Activated gamma-delta T cell treated with Interleukin-2 at 50 U/mL for 16 hours (primary cell): ENCODE data around the gene MUC3A.
"Not testable (repeated sequence)": the region's sequence is repeated elsewhere in the genome, so short reads cannot be mapped to it uniquely, and the experiment has no call there.

Experiments
- DNase-seq: peaks from one replicate; pipeline ENCODE4 v3.0.0-alpha.2; 2020

Gene MUC3A, protein sequence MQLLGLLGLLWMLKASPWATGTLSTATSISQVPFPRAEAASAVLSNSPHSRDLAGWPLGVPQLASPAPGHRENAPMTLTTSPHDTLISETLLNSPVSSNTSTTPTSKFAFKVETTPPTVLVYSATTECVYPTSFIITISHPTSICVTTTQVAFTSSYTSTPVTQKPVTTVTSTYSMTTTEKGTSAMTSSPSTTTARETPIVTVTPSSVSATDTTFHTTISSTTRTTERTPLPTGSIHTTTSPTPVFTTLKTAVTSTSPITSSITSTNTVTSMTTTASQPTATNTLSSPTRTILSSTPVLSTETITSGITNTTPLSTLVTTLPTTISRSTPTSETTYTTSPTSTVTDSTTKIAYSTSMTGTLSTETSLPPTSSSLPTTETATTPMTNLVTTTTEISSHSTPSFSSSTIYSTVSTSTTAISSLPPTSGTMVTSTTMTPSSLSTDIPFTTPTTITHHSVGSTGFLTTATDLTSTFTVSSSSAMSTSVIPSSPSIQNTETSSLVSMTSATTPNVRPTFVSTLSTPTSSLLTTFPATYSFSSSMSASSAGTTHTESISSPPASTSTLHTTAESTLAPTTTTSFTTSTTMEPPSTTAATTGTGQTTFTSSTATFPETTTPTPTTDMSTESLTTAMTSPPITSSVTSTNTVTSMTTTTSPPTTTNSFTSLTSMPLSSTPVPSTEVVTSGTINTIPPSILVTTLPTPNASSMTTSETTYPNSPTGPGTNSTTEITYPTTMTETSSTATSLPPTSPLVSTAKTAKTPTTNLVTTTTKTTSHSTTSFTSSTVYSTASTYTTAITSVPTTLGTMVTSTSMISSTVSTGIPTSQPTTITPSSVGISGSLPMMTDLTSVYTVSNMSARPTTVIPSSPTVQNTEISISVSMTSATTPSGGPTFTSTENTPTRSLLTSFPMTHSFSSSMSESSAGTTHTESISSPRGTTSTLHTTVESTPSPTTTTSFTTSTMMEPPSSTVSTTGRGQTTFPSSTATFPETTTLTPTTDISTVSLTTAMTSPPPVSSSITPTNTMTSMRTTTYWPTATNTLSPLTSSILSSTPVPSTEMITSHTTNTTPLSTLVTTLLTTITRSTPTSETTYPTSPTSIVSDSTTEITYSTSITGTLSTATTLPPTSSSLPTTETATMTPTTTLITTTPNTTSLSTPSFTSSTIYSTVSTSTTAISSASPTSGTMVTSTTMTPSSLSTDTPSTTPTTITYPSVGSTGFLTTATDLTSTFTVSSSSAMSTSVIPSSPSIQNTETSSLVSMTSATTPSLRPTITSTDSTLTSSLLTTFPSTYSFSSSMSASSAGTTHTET (N-terminal part only)

DNA sequence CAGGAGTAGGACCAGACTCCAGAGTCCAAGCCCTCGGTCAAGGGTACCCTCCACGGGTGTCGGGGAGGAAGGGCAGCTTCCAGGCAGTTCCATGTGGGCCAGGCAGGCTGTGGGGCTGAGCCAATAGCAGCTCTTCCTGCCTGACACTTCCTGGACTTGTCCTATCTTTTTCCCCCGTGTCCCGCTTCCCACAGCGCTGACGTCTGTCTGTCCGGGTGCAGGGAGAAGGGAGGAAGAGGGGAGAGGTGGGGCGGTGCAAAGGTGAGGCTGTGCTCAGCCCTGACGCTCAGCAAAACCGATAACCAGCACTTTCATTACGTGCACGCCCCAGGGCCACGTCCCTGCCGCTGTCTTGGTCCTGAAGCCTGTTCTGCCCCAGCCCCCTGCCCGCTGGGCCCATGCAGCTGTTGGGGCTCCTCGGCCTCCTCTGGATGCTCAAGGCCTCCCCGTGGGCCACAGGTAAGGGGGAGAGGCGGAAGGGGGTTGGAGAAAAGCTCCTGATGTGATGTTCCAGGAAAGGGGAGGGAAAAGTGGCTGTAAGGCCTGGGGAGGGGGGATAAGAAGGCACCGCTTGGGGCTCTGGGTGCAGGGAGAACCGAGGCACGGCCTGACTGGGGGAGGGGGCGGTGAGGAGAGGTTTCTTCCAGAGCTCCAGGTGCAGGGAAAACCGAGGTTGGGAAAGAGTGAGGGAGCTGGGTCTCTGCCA lies at the start of gene MUC3A:
Gene MUC3A (plus strand): TSS at position 308 of the 706 bp plus-strand sequence. CDS start 91 bp downstream, at position 399.
- no peak for DNase-seq

DNA sequence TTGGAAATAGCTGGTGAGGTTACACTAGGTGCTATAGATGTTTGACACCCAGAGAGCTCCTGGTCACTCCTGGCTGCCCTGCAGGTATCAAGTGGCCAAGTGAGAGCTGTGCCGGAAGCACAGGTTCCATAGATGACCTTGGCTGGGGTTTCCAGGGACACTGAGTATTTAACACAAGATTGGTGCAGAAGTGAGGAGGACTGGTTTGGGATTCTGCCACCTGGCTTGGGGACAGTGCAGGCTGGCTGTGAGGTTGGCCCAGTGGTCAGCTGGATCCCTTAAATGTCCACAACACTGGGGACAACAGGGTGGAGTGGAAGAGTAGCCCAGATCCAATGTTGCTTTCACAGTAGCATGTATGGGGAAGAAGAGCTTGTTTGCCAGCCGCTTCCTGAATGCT lies 48.4 kb upstream of the MUC3A start:
- DNase-seq, result no peak

DNA sequence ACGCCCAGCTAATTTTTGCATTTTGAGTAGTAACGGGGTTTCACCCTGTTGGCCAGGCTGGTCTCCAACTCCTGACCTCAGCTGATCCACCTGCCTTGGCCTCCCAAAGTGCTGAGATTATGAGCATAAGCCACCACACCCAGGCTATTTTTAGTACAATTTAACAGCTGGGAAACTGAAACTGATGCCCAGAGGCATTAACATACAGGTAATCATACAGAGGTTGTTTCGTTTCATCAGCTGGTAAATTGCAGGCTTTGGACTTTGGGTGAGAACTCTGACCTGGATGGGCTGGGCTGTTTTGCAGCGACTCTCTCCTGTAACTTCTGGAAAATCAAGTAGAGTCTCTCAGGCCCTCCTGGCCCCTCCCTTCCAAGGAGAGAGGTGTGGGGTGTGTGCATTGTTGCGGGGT lies 47.4 kb upstream of the MUC3A start:
- DNase-seq, result no peak

DNA sequence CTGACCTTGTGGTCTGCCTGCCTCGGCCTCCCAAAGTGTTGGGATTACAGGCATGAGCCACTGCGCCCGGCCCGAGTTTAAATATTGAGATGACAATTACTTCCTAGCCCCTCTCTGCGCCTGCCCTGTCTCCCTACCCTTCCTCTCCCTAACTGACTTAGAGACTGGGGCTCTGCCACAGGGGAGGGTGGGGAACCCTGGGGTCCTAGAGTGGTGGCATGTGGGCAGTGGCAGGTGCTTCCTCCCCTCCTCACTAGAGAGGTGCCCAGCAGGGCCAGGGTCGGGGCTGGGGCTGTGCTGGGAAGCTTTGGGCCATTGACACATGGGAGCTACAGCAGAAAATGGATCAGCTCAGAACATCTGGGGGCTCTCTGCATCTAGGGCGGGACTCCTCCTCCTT lies 46.7 kb upstream of the MUC3A start:
- DNase-seq, result no peak

DNA sequence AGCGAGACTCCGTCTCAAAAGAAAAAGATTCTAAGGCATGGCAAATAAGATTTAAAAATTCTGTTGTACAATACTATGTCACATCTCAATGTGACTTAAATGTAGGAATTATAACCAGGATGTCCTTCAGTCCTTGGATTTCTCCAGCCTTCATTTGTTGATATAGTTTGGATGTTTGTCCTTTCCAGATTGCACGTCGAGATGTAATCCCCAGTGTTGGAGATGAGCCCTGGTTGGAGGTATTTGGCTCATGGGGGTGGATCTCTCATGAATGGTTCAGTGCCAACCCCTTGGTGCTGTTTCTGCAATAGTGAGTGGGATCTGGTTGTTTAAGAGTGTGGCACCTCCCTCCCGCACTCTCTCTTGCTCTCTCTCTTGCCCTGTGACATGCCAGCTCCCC lies 40.8 kb upstream of the MUC3A start:
- DNase-seq, result no peak

DNA sequence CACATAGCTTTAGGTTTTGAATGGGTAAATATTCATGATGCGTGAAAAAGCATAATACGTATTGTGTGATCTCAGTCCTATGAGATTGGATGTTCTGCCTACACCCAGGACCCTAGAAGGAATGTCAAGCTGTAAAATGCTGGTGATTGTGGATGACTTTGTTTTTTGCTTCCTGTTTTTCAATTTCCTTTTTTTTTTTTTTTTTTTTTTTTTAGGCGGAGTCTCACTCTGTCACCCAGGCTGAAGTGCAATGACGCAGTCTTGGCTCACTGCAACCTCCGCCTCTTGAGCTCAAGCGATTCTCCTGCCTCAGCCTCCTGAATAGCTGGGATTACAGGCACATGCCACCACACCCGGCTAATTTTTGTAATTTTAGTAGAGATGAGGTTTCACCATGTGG lies 38.9 kb upstream of the MUC3A start:
- not testable (repeated sequence) for DNase-seq

DNA sequence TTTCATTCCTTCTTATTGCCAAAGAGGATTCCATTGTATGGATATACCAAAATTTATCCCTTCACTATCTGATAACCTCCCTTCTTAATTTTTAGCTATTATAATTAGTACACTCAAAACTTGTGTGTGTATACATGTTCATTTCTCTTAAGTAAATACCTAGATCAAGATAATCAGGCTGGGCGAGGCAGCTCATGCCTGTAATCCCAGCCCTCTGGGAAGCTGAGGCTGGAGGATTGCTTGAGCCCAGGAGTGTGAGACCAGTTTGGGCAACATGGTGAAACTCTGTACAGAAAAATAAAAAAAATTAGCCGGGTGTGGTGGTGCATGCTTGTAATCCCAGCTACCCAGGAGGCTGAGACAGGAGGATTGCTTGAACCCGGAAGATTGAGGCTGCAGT lies 37.9 kb upstream of the MUC3A start:
- no peak for DNase-seq

DNA sequence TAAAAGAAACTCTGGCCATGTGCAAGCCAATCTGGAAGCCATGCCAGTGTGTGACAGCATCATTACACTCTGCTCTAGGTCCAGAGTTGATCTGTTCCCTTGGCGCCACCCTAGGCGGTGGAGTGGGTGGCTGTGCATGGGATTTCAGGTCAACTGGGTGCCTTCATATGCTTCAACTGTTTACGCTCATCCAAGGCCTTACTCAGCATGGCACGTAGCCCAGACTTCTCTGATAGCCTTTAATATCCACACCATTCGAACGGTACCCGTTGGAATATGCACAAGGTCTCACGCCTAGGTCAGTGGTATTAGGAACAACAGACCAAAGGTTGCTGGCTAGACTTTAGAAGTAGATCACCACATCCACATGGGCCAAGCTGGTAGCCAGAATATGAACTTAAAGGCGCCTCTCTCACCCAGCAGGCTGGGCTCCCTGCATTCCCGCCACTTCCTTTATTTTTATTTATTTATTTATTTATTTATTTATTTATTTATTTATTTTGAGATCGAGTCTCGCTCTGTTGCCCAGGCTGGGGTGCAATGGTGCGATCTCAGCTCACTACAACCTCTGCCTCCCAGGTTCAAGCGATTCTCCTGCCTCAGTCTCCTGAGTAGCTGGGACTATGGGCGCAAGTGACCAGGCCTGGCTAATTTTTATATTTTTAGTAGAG lies 35.0 kb upstream of the MUC3A start:
- DNase-seq, result no peak

DNA sequence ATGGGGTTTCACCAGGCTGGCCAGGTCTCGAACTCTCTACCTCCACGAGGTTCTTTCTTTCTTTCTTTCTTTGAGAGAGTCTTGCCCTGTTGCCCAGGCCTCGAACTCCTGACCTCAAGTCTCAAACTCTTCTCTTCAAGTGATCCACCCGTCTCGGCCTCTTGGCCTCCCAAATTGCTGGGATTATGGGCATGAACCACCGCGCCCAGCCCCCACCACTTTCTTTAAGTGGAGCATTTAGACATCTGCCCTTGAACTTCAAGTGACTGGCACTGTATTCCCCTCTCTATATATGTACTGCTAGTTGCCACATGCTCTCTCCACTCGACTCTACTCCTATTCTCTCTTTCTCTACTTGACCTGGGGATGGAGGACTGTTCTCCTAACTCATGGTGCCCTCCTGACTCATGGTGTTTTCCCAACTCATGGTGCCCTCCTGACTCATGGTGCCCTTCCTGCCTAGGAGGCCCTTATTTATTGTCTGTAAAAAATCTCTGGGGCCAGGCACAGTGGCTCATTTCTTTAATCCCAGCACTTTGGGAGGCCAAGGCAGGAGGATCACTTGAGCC lies 34.4 kb upstream of the MUC3A start:
- no peak for DNase-seq

DNA sequence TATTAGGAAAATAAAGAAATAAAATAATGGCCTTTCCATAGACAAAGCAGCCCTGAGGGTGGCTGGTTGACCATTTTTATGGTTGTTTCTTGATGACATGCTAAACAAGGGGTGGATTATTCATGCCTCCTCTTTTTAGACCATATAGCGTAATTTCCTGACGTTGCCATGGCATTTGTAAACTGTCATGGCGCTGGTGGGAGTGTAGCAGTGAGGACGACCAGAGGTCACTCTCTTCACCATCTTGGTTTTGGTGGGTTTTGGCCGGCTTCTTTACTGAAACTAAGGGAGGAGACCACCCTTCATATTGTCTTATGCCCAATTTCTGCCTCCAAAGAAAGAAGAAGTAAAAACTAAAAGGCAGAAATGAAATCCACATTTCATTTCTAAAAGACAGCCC lies 30.0 kb upstream of the MUC3A start:
- not testable (repeated sequence) for DNase-seq

DNA sequence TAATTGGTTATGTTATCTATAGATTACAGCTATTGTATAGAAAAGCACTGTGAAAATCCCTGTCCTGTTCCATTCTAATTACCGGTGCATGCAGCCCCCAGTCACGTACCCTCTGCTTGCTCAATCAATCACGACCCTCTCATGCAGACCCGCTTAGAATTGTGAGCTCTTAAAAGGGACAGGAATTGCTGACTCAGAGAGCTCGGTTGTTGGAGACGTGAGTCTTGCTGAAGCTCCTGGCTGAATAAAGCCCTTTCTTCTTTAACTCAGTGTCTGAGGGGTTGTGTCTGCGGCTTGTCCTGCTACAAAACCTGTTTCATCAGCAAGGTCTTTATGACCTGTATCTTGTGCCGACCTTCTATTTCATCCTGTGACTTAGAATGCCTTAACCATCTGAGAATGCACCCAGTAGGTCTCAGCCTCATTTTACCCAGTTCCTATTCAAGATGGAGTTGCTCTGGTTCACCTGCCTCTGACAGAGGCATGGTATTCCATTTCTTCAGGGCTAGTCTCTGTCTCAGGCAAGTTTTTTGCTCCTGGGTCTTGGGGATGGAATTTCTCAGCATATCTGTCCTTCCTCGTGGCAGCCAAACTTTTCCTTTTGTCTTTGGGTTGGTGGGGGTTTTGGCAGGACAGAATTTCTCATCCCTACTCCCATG lies 29.4 kb upstream of the MUC3A start:
- DNase-seq, result not testable (repeated sequence)

DNA sequence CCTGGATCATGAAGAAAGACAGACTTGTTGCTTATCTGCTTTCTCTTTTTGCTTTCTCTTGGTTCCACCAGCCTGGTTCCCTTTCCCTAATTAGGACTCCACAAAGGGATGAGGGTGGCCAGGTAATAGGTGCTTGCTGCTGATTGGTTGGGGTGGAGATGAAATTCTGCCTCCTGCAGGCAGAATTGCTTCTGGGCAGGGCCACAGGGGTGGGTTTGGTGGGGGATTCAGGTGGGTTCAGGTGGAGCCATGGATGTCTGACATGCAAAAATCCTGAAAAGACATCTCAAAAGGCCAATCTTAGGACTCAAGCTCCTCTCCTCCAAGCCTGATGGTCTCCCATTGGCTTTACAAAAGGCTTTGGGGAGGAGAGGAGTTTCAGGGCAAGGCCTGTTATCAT lies 28.3 kb upstream of the MUC3A start:
- no peak for DNase-seq

DNA sequence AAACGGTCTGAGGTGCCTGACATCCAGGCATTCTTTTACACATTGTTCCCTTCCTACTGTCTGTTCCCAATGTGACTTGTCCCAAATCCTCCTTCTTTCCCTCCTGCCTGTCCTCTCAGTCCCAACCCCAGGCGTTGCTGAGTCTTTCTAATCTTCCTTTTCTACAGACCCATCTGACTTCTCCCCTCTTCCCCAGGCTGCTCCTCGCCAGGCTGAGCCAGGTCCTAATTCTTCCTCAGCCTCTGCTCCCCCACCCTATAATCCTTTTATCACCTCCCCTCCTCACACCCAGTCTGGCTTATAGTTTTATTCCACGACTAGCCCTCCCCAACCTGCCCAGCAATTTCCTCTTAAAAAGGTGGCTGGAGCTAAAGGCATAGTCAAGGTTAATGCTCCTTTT lies 25.7 kb upstream of the MUC3A start:
- not testable (repeated sequence) for DNase-seq

DNA sequence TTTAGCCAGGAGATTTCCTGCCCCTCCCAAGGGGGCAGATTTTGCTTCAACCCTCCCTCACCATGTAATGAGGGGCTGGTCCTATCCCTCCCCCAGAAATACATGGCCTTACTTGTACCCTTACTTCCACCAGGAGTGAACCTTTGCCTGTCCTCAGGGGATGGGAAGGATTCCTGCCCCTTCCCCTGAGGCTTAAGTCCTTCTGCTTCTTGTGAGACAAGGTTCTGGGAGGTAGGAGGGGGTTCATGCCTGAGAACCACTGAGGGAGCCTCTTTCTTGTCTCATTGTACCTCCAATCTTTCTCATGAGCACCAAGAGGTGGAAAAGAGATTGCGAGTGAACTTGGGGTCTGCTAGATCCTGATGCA lies 19.5 kb upstream of the MUC3A start:
- no peak for DNase-seq

DNA sequence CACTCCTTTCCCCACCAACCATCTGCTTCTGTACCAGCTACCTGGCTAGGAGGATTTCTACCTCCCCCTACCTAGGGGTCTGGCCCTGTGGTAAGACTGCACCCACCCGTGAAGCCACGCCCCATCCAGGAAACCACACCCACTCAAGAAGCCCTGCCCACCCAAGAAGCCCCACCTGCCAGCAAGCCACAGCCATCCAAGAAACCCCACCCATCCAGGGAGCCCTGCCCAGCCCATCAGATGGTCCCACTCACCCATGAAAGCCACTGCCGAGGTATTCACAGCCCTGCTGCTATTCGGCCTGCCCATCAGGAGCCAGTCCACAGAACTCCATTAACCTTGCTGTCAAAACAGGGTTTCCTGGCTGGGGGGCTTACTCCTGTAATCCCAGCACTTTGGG lies 15.6 kb upstream of the MUC3A start:
- DNase-seq, result no peak

DNA sequence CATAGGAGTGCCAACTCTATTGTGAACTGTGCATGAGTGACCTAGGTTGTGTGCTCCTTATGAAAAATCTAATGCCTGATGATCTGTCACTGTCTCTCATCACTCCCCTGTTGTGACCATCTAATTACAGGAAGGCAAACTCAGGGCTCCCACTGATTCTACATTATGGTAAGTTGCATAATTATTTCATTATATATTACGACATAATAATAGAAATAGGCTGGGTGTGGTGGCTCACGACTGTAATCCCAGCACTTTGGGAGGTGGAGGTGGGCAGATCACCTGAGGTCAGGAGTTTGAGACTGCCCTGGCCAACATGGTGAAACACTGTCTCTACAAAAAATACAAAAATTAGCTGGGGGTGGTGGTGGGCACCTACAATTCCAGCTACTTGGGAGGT lies 14.0 kb upstream of the MUC3A start:
- DNase-seq, result not testable (repeated sequence)

DNA sequence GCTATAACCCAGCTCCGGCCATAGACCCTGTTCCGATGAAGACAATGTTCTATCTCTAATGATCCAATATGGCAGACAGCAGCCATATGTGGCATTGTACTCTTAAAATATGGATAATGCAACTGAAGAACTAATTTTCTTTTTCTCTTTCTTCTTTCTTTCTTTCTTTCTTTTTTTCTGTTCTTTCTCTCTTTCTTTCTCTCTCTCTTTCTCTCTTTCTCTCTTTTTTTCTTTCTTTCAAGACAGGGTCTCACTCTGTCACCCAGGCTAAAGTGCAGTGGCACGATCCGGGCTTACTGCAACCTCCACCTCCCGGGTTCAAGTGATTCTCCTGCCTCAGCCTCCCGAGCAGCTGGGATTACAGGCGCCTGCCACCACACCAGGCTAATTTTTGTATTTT lies 13.2 kb upstream of the MUC3A start:
- DNase-seq, result not testable (repeated sequence)

DNA sequence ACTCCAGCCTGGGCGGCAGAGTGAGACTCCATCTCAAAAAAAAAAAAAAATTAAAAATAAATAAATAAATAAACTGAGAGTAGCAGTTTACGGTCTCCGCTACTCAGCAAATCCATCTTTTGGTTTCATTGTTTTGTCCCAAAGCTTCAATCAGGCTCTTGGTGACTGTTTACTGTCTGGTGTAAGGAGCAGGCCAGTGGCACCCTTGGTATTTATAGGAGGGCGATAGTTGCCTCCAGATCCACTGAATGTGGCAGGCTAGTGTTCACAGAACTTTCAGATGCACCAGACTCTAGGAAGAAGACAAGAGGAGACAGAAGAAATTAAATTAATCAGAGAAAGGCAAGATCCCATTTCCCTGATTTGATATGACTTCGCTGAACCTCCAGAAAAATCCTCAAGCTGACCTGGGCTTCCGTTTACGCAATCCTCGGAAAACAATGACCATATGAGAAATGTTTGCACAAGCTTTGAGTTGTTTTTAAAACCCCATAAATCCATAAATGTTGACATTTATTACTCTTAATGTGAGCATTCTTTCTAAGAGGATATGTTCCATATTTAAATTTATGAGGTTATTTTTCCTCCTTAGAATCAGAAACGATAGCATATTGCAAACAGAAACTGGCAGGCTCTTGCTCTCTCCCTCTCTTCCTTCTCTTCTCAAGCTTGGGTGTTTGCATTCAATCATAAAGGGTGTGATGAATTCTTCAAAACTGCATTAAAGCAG lies 7.1 kb upstream of the MUC3A start:
- no peak for DNase-seq

DNA sequence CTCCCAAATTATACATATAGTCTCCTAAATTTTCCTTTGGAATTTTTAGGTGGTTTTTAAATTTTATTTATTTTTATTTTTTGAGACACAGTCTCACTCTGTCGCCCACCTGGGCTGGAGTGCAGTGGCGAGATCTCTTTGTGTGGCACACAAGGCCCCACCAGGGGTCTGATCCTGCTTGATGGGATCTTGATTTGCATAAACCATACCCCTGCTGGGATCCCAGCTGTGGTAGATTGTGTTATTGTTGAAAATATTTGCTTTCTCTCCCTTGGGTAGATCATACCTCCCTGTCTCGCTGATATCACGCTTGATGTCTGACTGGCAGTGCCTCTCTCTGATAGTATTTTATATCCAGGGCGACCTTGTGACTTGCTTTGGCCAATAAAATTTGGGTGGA lies 5.6 kb upstream of the MUC3A start:
- DNase-seq, result no peak

DNA sequence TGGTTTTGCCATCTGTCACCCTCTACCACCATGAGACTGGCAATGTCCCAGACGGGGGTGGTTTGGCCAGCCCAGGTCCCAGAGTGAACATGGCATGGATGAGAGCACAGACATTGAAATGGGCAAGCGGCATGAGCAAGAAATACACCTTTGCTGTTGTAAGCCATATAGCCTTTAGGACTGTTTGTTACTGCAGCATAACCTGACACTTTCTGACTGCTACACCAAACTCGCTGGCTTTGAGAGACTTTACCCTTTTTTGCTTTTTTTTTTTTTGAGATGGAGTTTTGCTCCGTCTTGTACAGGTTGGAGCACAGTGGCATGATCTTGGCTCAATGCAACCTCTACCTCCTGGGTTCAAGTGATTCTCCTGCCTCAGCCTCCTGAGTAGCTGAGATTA lies 5.2 kb upstream of the MUC3A start:
- DNase-seq, result no peak
